ENCODE results near the gene PRG3. TPM values are rescaled to one million over a fixed set of nuclear protein-coding genes. Genes with fewer than 3 reads are reported as not detected.

The PRG3 gene
- total RNA-seq, 1 donor from 2014 or later: not detected

DNA sequence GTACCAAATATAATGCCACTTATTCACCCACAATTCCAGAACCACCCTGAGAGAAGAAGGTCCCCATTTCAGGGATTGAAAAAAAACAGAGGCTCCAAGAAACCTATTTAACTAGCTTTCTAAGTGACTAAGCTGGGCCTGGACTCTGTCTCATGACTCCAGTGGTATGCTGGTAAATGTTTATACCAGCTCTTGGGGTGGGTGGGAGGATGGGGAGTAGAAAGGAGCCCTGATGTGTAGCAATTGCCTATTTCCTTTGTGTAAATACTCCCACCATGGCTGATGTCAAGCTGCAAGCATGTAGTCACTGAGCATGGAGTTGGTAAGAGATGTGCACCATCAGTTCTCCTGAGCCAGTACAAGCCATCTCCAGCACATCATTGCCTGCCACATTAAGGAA, 2.8 kb downstream of the PRG3 start:
- Mint-ChIP-seq H3K4me1 (no peaks in the 10 kb centered on the region), H3K36me3 (no peaks in the 10 kb centered on the region), H3K9me3 (peaks cover 5% of the 10 kb centered on the region), H3K4me3 (no peak overlapping the region), H3K27me3 (ENCODE audit: low read depth) (peaks cover 42% of the 10 kb centered on the region), H3K27ac (no peak overlapping the region)
- TF ChIP-seq, protein P1, sequence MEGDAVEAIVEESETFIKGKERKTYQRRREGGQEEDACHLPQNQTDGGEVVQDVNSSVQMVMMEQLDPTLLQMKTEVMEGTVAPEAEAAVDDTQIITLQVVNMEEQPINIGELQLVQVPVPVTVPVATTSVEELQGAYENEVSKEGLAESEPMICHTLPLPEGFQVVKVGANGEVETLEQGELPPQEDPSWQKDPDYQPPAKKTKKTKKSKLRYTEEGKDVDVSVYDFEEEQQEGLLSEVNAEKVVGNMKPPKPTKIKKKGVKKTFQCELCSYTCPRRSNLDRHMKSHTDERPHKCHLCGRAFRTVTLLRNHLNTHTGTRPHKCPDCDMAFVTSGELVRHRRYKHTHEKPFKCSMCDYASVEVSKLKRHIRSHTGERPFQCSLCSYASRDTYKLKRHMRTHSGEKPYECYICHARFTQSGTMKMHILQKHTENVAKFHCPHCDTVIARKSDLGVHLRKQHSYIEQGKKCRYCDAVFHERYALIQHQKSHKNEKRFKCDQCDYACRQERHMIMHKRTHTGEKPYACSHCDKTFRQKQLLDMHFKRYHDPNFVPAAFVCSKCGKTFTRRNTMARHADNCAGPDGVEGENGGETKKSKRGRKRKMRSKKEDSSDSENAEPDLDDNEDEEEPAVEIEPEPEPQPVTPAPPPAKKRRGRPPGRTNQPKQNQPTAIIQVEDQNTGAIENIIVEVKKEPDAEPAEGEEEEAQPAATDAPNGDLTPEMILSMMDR (IDR thresholded peaks at IDR 0.05; ENCODE audit: unreplicated experiment): no peak
- DNase-seq (ENCODE audit: low spot score in 2 of 2, unreplicated experiment in 2 of 2): no peak

DNA sequence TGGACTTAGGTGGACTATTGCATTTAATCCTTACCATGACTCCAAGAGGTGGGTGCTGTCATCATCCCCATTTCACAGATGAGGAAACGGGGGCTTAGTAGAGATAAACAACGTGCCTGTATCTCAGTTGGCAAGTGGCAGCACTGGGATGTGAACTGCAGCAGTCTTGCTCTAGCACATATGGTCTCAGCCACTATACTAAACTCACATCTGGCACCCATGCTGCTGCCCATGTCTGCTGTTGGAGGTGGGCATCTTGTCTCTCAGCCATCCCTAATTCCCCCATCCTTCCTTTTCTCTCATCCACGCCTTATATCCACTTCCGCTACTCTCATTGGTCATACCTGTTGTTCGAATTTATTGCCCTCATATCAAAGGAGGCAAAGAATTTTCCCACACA, 3.8 kb downstream of the PRG3 start:
- Mint-ChIP-seq H3K4me3 (no peak overlapping the region), H3K27ac (no peak overlapping the region), H3K9me3 (peaks cover 5% of the 10 kb centered on the region), H3K27me3 (ENCODE audit: low read depth) (peaks cover 38% of the 10 kb centered on the region), H3K36me3 (no peaks in the 10 kb centered on the region), H3K4me1 (no peaks in the 10 kb centered on the region)
- no peak for DNase-seq (ENCODE audit: low spot score in 2 of 2, unreplicated experiment in 2 of 2)
- TF ChIP-seq, protein P1 (IDR thresholded peaks at IDR 0.05; ENCODE audit: unreplicated experiment): no peak

DNA sequence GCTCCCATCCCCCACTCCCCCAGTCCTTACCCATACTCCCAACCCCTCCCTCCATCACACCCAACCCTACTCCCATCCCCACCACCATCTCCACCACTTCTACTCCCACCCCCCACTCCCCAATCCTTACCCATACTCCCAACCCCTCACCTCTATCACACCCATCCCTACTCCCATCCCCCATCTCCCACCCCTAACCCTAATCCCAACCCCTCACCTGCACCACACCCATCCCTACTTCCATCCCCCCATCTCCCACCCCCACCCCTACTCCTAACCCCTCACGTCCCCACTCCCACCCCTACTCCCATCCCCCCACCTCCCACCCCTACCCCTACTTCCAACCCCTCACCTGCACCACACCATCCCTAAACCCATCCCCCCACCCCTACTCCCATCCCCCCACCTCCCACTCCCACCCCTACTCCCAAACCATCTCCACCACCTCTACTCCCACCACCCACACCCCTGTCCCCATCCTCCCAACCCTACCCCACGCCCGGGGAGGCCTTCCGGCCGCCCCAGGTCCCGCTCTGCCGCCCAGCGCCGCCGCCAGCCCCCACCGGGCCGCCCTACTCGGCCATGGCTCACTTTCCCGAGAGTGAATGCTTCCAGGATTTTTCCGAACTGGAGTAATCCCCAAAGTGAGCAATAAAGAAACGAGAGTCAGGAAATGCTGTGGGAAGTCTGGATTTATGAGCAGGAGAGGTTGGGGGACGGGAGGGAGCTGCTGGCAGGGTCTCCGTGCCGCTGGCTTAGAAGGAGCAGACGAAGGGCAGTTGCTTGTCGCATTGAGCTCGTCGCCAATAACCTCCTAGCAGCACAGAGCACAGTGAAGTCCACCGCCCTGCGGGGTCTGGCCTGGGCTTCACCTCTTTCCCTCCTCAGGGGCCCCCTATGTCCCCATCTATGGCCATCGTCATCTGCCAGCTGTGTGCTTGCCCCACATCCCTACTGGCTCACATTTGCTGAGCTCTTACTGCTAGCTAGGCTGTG, 4.6 kb downstream of the PRG3 start:
- peaks cover 5% of the 10 kb centered on the region for H3K9me3 Mint-ChIP-seq
- H3K27me3 Mint-ChIP-seq (ENCODE audit: low read depth): peaks cover 35% of the 10 kb centered on the region
- TF ChIP-seq, protein P1 (IDR thresholded peaks at IDR 0.05; ENCODE audit: unreplicated experiment): no peak
- DNase-seq (ENCODE audit: low spot score in 2 of 2, unreplicated experiment in 2 of 2): no peak
- no peaks in the 10 kb centered on the region for H3K36me3 Mint-ChIP-seq
- no peak overlapping the region for H3K4me3 Mint-ChIP-seq
- no peak overlapping the region for H3K27ac Mint-ChIP-seq
- no peaks in the 10 kb centered on the region for H3K4me1 Mint-ChIP-seq

DNA sequence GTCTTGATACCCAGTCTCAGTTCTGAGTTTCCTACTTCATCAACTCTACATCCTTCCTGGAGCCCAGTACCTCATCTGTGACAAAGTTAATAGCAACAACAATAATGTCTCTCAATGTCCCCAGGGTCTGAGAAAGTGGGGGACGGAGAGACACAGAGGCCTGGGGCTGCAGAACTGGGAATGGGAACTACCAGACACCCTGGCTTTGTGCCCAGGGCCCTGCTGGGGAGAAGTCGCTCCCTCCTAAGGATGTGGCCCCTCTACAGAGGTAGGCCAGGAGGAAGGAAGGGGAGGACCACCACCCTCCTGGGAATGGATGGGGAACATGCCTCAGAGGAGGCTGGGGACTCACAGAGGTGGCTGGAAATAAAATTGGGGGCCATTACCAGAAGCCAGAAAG, 5.5 kb downstream of the PRG3 start:
- Mint-ChIP-seq H3K36me3 (no peaks in the 10 kb centered on the region), H3K27ac (no peak overlapping the region), H3K4me3 (no peak overlapping the region), H3K4me1 (no peaks in the 10 kb centered on the region), H3K9me3 (peaks cover 5% of the 10 kb centered on the region), H3K27me3 (ENCODE audit: low read depth) (peaks cover 29% of the 10 kb centered on the region)
- DNase-seq (ENCODE audit: low spot score in 2 of 2, unreplicated experiment in 2 of 2): no peak
- TF ChIP-seq, protein P1 (IDR thresholded peaks at IDR 0.05; ENCODE audit: unreplicated experiment): no peak

DNA sequence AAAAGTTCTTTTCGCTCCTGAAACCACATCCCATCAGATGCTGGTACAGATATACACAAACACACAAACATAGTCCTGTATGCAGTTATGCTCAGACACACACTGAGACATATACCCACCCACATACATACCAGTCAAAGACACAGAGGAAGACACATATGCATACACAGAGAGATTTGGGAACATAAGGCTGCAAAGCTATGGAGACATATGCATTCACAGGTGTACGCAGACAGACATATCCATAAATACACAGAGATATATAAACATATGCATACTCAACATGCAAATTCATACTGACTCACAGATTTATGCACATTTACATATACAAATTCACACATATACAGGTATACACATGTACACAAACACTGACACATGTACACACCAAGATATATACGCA, 6.0 kb downstream of the PRG3 start:
- H3K27ac Mint-ChIP-seq: no peak overlapping the region
- H3K4me3 Mint-ChIP-seq: no peak overlapping the region
- no peaks in the 10 kb centered on the region for H3K36me3 Mint-ChIP-seq
- TF ChIP-seq, protein P1 (IDR thresholded peaks at IDR 0.05; ENCODE audit: unreplicated experiment): no peak
- H3K27me3 Mint-ChIP-seq (ENCODE audit: low read depth): peaks cover 27% of the 10 kb centered on the region
- H3K9me3 Mint-ChIP-seq: peaks cover 5% of the 10 kb centered on the region
- no peaks in the 10 kb centered on the region for H3K4me1 Mint-ChIP-seq
- no peak for DNase-seq (ENCODE audit: low spot score in 2 of 2, unreplicated experiment in 2 of 2)
